ENCODE data around the gene ARID3A. TPM values are rescaled to one million over a fixed set of nuclear protein-coding genes. Genes with fewer than 3 reads are reported as not detected.
"Not testable (repeated sequence)": the region's sequence is repeated elsewhere in the genome, so short reads cannot be mapped to it uniquely, and the experiment has no call there.

The ARID3A gene
- total RNA-seq, 1 donor from 2014 or later: 106 TPM

DNA sequence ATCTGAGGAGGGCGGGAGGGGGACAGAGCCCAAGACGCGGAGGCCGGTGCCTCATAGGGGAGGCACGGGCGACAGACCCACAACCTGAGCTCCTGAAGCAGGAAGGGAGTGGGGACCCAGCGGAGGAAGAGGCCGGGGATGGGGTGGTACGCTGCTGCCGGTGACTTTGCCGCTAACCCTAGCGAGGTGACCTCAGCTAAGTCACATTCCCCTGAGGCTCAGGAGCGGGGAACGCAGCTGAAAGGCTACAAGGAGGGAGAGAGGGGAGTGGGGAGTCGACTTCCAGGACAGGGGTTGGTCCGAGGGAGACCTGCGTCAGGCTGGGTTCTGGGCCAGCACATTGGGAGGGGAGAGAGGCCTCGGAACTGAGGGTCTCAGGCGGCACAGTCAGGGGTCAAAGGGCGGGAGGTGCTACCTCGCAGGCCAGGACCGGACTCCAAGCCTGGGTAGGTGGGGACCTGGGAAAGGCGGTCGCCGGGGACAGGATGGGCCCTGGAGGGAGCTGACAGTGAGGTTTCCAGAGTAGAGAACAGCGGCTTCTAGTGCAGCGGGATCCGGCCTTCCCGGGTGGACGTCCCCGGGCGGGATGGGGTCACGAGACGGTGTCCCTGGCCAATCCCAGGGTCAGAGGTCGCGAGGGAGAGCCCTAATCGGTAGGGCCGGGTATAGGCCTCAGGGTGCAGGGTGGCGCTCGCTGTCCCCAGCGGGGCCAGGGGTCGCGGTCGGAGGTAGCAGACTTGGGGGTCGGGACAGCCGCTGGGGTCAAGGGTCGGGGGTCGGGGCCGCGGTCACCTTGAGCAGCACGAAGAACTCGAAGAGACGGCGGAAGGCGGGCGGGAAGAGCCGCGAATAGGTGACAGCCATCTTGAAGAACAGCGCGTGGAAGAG, 94.4 kb downstream of the ARID3A start:
- TF ChIP-seq, protein P1, sequence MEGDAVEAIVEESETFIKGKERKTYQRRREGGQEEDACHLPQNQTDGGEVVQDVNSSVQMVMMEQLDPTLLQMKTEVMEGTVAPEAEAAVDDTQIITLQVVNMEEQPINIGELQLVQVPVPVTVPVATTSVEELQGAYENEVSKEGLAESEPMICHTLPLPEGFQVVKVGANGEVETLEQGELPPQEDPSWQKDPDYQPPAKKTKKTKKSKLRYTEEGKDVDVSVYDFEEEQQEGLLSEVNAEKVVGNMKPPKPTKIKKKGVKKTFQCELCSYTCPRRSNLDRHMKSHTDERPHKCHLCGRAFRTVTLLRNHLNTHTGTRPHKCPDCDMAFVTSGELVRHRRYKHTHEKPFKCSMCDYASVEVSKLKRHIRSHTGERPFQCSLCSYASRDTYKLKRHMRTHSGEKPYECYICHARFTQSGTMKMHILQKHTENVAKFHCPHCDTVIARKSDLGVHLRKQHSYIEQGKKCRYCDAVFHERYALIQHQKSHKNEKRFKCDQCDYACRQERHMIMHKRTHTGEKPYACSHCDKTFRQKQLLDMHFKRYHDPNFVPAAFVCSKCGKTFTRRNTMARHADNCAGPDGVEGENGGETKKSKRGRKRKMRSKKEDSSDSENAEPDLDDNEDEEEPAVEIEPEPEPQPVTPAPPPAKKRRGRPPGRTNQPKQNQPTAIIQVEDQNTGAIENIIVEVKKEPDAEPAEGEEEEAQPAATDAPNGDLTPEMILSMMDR (IDR thresholded peaks at IDR 0.05; ENCODE audit: insufficient read depth, low read depth, low read length): no peak
- TF ChIP-seq EZH2 (IDR thresholded peaks at IDR 0.05; ENCODE audit: insufficient read depth, low read length): no peak
- H3K4me1 Mint-ChIP-seq (ENCODE audit: low read depth, unreplicated experiment): peaks cover 23% of the 10 kb centered on the region
- Histone ChIP-seq H3K79me2 (ENCODE audit: insufficient read depth, low read length) (peaks cover 58% of the 10 kb centered on the region), H4K20me1 (ENCODE audit: insufficient read depth, low read length) (peaks cover 54% of the 10 kb centered on the region), H2AFZ (ENCODE audit: low read depth, low read length) (no peak overlapping the region), H3K4me2 (ENCODE audit: low read length) (peak overlapping the region; percentile 100), H3K27me3 (ENCODE audit: insufficient read depth, low read length) (no peaks in the 10 kb centered on the region), H3K36me3 (ENCODE audit: insufficient read depth, low read length) (no peaks in the 10 kb centered on the region), H3K4me3 (ENCODE audit: insufficient read depth, low read depth, low read length) (peak overlapping the region; percentile 83), H3K9ac (ENCODE audit: low read length) (peak overlapping the region; percentile 92), H3K9me3 (ENCODE audit: insufficient read depth, low read depth, low read length) (no peaks in the 10 kb centered on the region), H3K27ac (ENCODE audit: low read depth, low read length) (peak overlapping the region; percentile 96), H3K4me1 (ENCODE audit: insufficient read depth, low read length) (peaks cover 34% of the 10 kb centered on the region)
- no peak for DNase-seq (ENCODE audit: low read depth)
- H3K27me3 Mint-ChIP-seq (ENCODE audit: low read depth, unreplicated experiment): no peaks in the 10 kb centered on the region
- H3K9me3 Mint-ChIP-seq (ENCODE audit: unreplicated experiment): no peaks in the 10 kb centered on the region
- no peaks in the 10 kb centered on the region for H3K36me3 Mint-ChIP-seq (ENCODE audit: low read depth, unreplicated experiment)
- no peak for FAIRE-seq
- H3K4me3 Mint-ChIP-seq (ENCODE audit: unreplicated experiment): peak overlapping the region; percentile 95
- peak overlapping the region; percentile 86 for H3K27ac Mint-ChIP-seq (ENCODE audit: unreplicated experiment)

DNA sequence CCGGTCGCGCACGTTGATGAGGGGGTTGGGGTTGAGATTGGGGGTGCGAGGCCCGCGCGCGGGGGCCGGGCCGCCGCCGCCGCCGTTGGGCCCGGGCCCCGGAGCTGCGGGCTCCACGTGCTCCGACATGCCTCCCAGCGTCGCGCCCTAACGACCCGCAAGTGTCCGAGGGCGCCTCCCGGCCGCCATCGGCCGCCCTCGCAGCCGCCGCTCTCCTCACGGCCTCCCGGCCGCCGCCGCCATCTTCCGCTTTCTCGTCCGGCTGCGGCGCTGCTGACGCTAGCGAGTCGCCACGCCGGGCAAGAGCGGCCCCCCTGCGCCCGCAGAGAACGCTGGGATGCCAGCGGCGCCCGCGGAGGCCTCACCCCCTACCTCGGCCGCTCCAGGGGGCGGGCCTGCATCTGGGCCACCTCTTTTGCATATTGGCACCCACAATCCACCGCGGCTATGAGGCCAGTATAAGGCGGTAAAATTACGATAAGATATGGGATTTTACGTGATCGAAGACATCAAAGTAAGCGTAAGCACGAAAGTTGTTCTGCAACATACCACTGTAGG, 95.1 kb downstream of the ARID3A start, which contains the start of gene TMEM259:
Gene TMEM259 (minus strand): TSS at position 256 of the 558 bp plus-strand sequence. CDS start 127 bp downstream, at position 129.
- peak within 1 kb of the TSS; percentile 95 for H3K4me3 Mint-ChIP-seq (ENCODE audit: unreplicated experiment)
- Histone ChIP-seq H3K9me3 (ENCODE audit: insufficient read depth, low read depth, low read length) (no peaks in the 10 kb centered on the region), H3K27me3 (ENCODE audit: insufficient read depth, low read length) (no peaks in the 10 kb centered on the region), H3K27ac (ENCODE audit: low read depth, low read length) (peak within 1 kb of the TSS; percentile 96), H3K4me2 (ENCODE audit: low read length) (peak within 1 kb of the TSS; percentile 100), H3K36me3 (ENCODE audit: insufficient read depth, low read length) (no peaks in the 10 kb centered on the region), H3K9ac (ENCODE audit: low read length) (peak within 1 kb of the TSS; percentile 92), H2AFZ (ENCODE audit: low read depth, low read length) (peak within 1 kb of the TSS; percentile 47), H4K20me1 (ENCODE audit: insufficient read depth, low read length) (peaks cover 47% of the 10 kb centered on the region), H3K4me3 (ENCODE audit: insufficient read depth, low read depth, low read length) (peak within 1 kb of the TSS; percentile 83), H3K4me1 (ENCODE audit: insufficient read depth, low read length) (peaks cover 31% of the 10 kb centered on the region), H3K79me2 (ENCODE audit: insufficient read depth, low read length) (peaks cover 52% of the 10 kb centered on the region)
- no peaks in the 10 kb centered on the region for H3K36me3 Mint-ChIP-seq (ENCODE audit: low read depth, unreplicated experiment)
- FAIRE-seq (no peak), DNase-seq (ENCODE audit: low read depth) (peak; percentile 89)
- peak within 1 kb of the TSS; percentile 97 for H3K27ac Mint-ChIP-seq (ENCODE audit: unreplicated experiment)
- no peaks in the 10 kb centered on the region for H3K9me3 Mint-ChIP-seq (ENCODE audit: unreplicated experiment)
- no peaks in the 10 kb centered on the region for H3K27me3 Mint-ChIP-seq (ENCODE audit: low read depth, unreplicated experiment)
- TF ChIP-seq EZH2 (IDR thresholded peaks at IDR 0.05; ENCODE audit: insufficient read depth, low read length): no peak
- TF ChIP-seq, protein P1 (IDR thresholded peaks at IDR 0.05; ENCODE audit: insufficient read depth, low read depth, low read length): no peak
- H3K4me1 Mint-ChIP-seq (ENCODE audit: low read depth, unreplicated experiment): peaks cover 18% of the 10 kb centered on the region

DNA sequence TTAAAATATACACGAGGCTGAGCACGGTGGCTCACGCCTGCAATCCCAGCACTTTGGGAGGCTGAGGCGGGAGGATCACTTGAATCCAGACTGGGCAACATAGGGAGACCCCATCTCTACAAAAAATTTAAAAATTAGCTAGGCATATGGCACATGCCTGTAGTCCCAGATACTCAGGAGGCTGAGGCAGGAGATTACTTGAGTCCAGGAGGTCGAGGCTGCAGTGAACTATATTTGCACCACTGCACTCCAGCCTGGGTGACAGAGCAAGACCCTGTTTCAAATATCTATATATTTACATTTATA, 98.0 kb downstream of the ARID3A start:
- not testable (repeated sequence) for H3K4me2 ChIP-seq (ENCODE audit: low read length); H3K27ac ChIP-seq (ENCODE audit: low read depth, low read length); H3K36me3 Mint-ChIP-seq (ENCODE audit: low read depth, unreplicated experiment); H2AFZ ChIP-seq (ENCODE audit: low read depth, low read length); H3K9ac ChIP-seq (ENCODE audit: low read length); H3K9me3 Mint-ChIP-seq (ENCODE audit: unreplicated experiment); H3K9me3 ChIP-seq (ENCODE audit: insufficient read depth, low read depth, low read length); H3K27me3 ChIP-seq (ENCODE audit: insufficient read depth, low read length); FAIRE-seq; H3K27me3 Mint-ChIP-seq (ENCODE audit: low read depth, unreplicated experiment); H3K27ac Mint-ChIP-seq (ENCODE audit: unreplicated experiment); H3K36me3 ChIP-seq (ENCODE audit: insufficient read depth, low read length); DNase-seq (ENCODE audit: low read depth); H3K4me3 ChIP-seq (ENCODE audit: insufficient read depth, low read depth, low read length); H3K4me1 Mint-ChIP-seq (ENCODE audit: low read depth, unreplicated experiment)
- Histone ChIP-seq H3K79me2 (ENCODE audit: insufficient read depth, low read length) (peaks cover 52% of the 10 kb centered on the region), H4K20me1 (ENCODE audit: insufficient read depth, low read length) (peaks cover 37% of the 10 kb centered on the region), H3K4me1 (ENCODE audit: insufficient read depth, low read length) (peaks cover 17% of the 10 kb centered on the region)
- peak overlapping the region; percentile 27 for H3K4me3 Mint-ChIP-seq (ENCODE audit: unreplicated experiment)

DNA sequence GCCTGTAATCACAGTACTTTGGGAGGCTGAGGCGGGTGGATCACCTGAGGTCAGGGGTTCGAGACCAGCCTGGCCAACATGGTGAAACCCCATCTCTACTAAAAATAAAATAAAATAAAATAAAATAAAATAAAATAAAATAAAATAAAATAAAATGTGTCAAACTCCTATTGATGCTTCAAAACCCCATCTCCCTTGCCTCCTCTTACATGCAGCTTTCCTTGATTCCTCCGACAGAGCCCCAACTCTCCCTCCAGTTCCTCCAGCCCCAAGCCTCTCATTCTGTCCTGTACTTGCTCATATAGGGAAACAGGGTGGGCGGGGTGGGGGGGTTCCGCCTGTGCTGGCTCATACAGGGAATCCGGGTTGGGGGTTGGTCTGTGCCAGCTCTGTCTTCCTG, 99.2 kb downstream of the ARID3A start:
- H3K4me1 Mint-ChIP-seq (ENCODE audit: low read depth, unreplicated experiment); FAIRE-seq; H2AFZ ChIP-seq (ENCODE audit: low read depth, low read length); DNase-seq (ENCODE audit: low read depth); H3K4me3 ChIP-seq (ENCODE audit: insufficient read depth, low read depth, low read length); H3K4me2 ChIP-seq (ENCODE audit: low read length); H3K9ac ChIP-seq (ENCODE audit: low read length); H3K27me3 Mint-ChIP-seq (ENCODE audit: low read depth, unreplicated experiment); H3K27me3 ChIP-seq (ENCODE audit: insufficient read depth, low read length); H3K9me3 ChIP-seq (ENCODE audit: insufficient read depth, low read depth, low read length); H3K36me3 Mint-ChIP-seq (ENCODE audit: low read depth, unreplicated experiment); H3K4me3 Mint-ChIP-seq (ENCODE audit: unreplicated experiment); H3K27ac ChIP-seq (ENCODE audit: low read depth, low read length); H3K36me3 ChIP-seq (ENCODE audit: insufficient read depth, low read length); H3K9me3 Mint-ChIP-seq (ENCODE audit: unreplicated experiment): not testable (repeated sequence)
- Histone ChIP-seq H3K4me1 (ENCODE audit: insufficient read depth, low read length) (peaks cover 19% of the 10 kb centered on the region), H4K20me1 (ENCODE audit: insufficient read depth, low read length) (peaks cover 37% of the 10 kb centered on the region), H3K79me2 (ENCODE audit: insufficient read depth, low read length) (peaks cover 52% of the 10 kb centered on the region)
- H3K27ac Mint-ChIP-seq (ENCODE audit: unreplicated experiment): peak overlapping the region; percentile 88

Measured in astrocyte (in vitro differentiated cells and primary cell).